GM18867 (cell line): ENCODE data around the gene SYNE4.
"Not testable (repeated sequence)": the region's sequence is repeated elsewhere in the genome, so short reads cannot be mapped to it uniquely, and the experiment has no call there.

Experiments
- ATAC-seq: cut with Tn5 transposase; IDR thresholded peaks from one replicate; pipeline ENCODE4 v1.9.1; 2021; ENCODE audit warnings: mild to moderate bottlenecking, moderate library complexity; ENCODE audit not compliant: unreplicated experiment

Gene SYNE4

GRCh38 chr19:35990771-35991730 lies 17.6 kb downstream of the SYNE4 start:
- ATAC-seq: no peak

GRCh38 chr19:35990156-35990555 lies 18.5 kb downstream of the SYNE4 start:
- ATAC-seq: no peak

GRCh38 chr19:35988824-35989223 lies 19.8 kb downstream of the SYNE4 start:
- ATAC-seq: no peak

GRCh38 chr19:35987571-35987896 lies 21.1 kb downstream of the SYNE4 start:
- ATAC-seq: no peak

- ATAC-seq: no peak
These were observed 21.7 kb downstream of the SYNE4 start for GRCh38 chr19:35986664-35987570.

- ATAC-seq: no peak
These were observed 22.5 kb downstream of the SYNE4 start for GRCh38 chr19:35986111-35986510.

- no peak for ATAC-seq
These were observed 25.4 kb downstream of the SYNE4 start for GRCh38 chr19:35983177-35983576.

- ATAC-seq: not testable (repeated sequence)
These were observed 27.6 kb downstream of the SYNE4 start for GRCh38 chr19:35980997-35981396.

- ATAC-seq: no peak
These were observed 29.7 kb downstream of the SYNE4 start for GRCh38 chr19:35978832-35979365.

- no peak for ATAC-seq
These were observed 30.3 kb downstream of the SYNE4 start for GRCh38 chr19:35978271-35978670.

GRCh38 chr19:35977446-35978222 lies 31.0 kb downstream of the SYNE4 start:
- no peak for ATAC-seq

- ATAC-seq: no peak
These were observed 32.9 kb downstream of the SYNE4 start for GRCh38 chr19:35975608-35976214.

- ATAC-seq: no peak
These were observed 35.1 kb downstream of the SYNE4 start for GRCh38 chr19:35973487-35973886.

- no peak for ATAC-seq
These were observed 41.8 kb downstream of the SYNE4 start for GRCh38 chr19:35966771-35967170.

GRCh38 chr19:35963514-35963913 lies 45.1 kb downstream of the SYNE4 start:
- no peak for ATAC-seq

GRCh38 chr19:35960432-35960972 lies 48.1 kb downstream of the SYNE4 start:
- ATAC-seq: no peak

- no peak for ATAC-seq
These were observed 48.7 kb downstream of the SYNE4 start for GRCh38 chr19:35959968-35960320.

- no peak for ATAC-seq
These were observed 49.3 kb downstream of the SYNE4 start for GRCh38 chr19:35959040-35959967.

- ATAC-seq: no peak
These were observed 50.0 kb downstream of the SYNE4 start for GRCh38 chr19:35958660-35959039.
